Retinal pigment epithelial cell (primary cell): Measurements from ENCODE around the gene CLDND1.

Source experiments
- DNase-seq: peaks from one replicate; pipeline ENCODE4 v3.0.0-alpha.2; 2010; ENCODE audit warnings: low read depth
- H3K4me3 ChIP-seq: 2 replicates; pipeline ENCODE4 v1.5.1; 2011; ENCODE audit warnings: mild to moderate bottlenecking, low read length, control low read depth, moderate library complexity
- CTCF ChIP-seq: conservative IDR thresholded peaks from 2 replicates; pipeline ENCODE4 v1.5.1; 2011; ENCODE audit warnings: low read depth, low read length, control low read depth, inconsistent platforms

CLDND1 gene

GRCh38 chr3:98522544-98523281 lies at the start of gene CLDND1:
Gene CLDND1 (minus strand): TSS chr3:98522902. CDS start chr3:98521424, 1,478 bp downstream.
- peak within 1 kb of the TSS; percentile 68 for H3K4me3 ChIP-seq
- no peak for TF ChIP-seq CTCF
- peak; percentile 88 for DNase-seq

GRCh38 chr3:98568402-98568801 lies 45.7 kb upstream of the CLDND1 start:
- H3K4me3 ChIP-seq = no peak overlapping the region
- TF ChIP-seq CTCF = no peak
- no peak for DNase-seq

- no peak overlapping the region for H3K4me3 ChIP-seq
- DNase-seq = no peak
- no peak for TF ChIP-seq CTCF
These were observed 45.1 kb upstream of the CLDND1 start for GRCh38 chr3:98567666-98568270.

DNA sequence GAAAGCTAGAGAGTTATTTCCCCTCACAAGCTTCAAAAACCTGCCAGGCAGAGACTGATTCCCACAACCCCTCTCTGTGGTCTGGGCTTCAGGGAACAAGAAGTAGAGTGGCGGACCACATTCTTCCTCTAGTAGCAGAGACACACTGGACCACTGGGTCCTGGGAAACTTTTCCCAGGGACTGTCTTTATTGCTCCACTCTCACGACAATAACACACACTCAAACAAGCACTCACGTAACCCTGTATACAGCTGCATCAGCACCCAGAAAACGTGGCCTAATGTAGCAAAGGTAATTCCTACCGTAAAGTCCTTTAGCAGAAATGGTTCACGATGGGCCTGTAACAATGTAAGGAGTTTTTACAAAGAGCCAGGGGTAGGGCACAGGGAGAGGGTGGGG lies 43.1 kb upstream of the CLDND1 start:
- TF ChIP-seq CTCF = no peak
- no peak for DNase-seq
- H3K4me3 ChIP-seq = no peak overlapping the region

- DNase-seq = no peak
- no peak overlapping the region for H3K4me3 ChIP-seq
- TF ChIP-seq CTCF = no peak
These were observed 42.5 kb upstream of the CLDND1 start for GRCh38 chr3:98565237-98565643.

- no peak for DNase-seq
- H3K4me3 ChIP-seq = no peak overlapping the region
- no peak for TF ChIP-seq CTCF
These were observed 41.7 kb upstream of the CLDND1 start for GRCh38 chr3:98564282-98565005.
